HG03575 (cell line): ENCODE data around the gene RAB6B.

Experiments
- ATAC-seq: cut with Tn5 transposase; IDR thresholded peaks from one replicate; pipeline ENCODE4 v1.9.1; 2021; ENCODE audit not compliant: unreplicated experiment, insufficient number of reproducible peaks, low FRiP score; ENCODE audit errors: extremely low read depth

Gene RAB6B

GRCh38 chr3:133895208-133896001 is at the start of gene RAB6B:
Gene RAB6B, minus strand, starts transcription at chr3:133895882. Its CDS starts 416 bp downstream, at chr3:133895466.
- ATAC-seq: no peak

DNA sequence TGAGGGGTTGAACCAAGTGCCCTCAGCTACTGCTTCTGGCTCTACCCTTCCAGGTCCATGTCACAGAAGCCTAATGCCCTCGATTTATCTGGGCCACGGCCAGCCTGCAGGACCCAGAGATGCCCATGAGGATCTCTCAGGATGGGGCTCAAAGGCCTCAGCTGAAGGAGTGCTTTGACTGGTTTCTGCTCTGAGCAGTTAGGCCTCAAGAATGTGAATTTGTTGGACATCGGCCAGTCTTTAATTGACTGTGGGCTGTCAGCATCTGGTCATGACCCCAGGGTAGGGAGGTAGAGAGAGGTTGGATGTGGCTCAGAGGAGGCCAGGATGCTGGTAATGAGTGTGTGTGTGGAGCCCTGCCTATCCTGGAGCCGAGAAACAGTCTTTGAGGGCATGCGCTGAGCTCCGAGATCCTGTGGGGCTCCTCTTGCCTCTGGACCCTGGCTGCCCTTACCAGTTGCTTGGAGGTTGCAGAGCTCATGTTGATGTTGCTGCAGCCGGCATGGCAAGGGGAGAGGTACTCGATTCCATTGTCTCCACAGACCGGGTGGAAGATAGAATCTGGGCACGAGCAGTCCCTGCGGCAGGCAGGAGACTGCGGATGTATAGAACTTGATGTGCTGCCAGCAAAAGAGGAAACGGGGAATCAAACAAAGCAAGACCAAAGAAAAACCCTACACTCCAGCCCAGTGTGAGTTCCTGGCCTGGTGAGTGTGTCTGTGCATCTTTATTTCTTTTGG is 49.1 kb upstream of the RAB6B start:
- ATAC-seq: no peak

GRCh38 chr3:133944181-133944580 is 48.5 kb upstream of the RAB6B start:
- no peak for ATAC-seq

DNA sequence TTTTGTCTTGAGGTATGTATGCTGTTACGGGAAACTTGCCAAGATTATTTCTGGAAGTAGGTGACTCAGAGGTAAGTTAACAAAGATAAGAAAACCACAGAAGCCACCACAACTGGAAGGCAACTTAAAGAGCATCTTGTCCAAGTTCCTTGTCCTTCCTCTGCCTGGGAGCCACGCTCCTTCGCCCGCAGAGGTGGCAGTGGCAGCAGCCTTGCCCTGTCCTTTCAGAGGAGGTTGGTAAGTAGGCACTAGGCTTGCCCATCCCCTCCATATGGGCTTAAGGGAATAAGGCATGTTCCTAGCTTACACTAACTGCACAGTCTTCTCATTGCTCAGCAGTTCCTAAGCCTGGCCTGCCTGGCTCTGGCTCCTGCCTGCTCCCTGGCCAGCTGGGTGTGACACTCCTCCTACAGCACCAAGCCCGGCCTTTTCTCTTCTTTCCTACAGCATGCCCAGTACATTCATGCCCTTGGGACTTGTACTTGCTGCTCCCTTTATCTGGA is 48.0 kb upstream of the RAB6B start:
- no peak for ATAC-seq

DNA sequence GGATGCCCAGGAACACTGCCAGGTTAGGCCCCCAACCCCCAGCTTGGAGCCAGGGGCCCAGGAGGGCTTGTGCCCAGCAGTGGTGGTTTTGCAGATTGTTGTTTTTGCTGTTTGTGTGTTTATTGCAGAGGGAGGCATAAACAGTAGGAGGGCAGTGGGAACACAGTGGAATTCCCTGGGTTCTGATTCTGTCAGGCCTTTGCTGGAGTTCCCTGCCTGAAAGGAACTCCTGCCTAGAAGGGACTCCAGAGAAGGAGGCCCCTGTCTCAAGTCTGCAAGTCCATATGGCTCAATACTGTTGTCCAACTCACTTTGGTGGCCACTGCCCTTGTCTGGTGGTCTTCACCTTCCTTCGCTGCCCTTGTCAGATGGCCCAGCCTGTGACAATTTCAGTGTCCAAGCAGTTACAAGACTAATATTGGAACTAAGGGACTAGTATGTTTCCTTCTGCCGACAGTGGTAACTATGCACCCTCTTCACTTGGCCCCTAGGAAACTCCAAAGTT is 47.4 kb upstream of the RAB6B start:
- no peak for ATAC-seq

GRCh38 chr3:133941415-133941821 is 45.7 kb upstream of the RAB6B start:
- no peak for ATAC-seq

DNA sequence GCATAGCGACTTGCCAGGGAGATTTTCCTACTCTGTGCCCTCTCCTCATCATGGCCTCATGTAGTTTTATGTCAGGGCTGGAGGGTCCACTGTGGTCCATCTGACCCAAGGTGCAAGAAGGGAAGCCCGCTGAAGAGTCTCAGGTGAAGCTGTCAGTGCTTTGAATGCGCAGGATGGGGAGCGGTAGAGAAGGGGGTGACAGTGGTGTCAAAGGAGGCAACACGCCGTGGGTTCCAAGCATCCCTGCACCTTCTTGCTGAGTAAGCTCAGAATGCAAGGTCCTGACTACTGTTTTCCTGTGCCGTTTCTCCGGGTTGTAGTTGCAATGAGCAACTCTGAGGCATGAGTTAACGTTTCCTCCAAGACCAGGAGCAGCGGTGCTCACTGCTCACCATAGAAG is 44.9 kb upstream of the RAB6B start:
- no peak for ATAC-seq

- ATAC-seq: no peak
These were observed 43.8 kb upstream of the RAB6B start for GRCh38 chr3:133939463-133939835.

GRCh38 chr3:133938770-133939462 is 43.2 kb upstream of the RAB6B start:
- ATAC-seq: no peak

- ATAC-seq: no peak
These were observed 42.3 kb upstream of the RAB6B start for GRCh38 chr3:133937756-133938601.

- no peak for ATAC-seq
These were observed 41.5 kb upstream of the RAB6B start for GRCh38 chr3:133937061-133937686.

- ATAC-seq: no peak
These were observed 40.4 kb upstream of the RAB6B start for GRCh38 chr3:133935843-133936769.

DNA sequence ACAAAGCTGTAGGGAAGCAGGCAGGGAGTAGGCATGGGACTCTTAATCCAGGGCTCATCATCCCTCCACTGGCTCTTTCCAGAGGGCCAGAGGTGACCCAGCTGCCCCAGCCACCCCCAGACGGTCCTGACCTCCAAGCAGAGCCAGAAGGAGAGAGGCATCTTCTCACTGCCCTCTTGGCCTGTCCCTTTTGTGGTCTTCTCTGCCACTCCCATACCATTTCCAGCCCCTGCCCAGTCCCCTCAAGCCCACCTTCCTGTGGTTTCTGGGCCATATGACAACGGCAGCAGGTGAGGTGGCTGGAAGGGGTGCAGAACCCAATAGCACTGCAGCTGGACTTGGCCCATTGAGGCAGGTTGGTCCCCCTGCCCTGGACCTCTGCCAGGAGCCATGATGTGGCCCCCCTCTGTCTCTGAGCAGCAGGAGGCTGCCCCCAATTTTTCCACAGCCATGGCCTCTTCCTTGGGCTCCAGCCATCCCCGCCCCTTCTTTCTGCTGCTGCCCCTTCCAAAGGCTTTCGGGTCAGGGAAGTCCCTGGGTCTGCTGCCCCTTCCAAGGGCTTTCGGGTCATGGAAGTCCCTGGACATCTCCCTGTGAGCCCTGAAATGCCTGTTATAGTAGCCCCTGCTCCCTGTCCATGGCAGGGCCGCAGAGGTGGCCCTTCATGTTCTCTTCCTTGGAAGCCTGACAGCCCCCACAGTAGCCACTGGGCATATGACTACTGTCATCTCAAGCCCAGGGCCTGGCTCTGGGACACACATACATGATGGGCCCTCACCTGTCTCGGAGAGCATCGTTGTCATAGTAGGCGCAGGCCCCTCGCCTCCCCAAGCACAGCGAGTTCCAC is 39.5 kb upstream of the RAB6B start:
- ATAC-seq: no peak

DNA sequence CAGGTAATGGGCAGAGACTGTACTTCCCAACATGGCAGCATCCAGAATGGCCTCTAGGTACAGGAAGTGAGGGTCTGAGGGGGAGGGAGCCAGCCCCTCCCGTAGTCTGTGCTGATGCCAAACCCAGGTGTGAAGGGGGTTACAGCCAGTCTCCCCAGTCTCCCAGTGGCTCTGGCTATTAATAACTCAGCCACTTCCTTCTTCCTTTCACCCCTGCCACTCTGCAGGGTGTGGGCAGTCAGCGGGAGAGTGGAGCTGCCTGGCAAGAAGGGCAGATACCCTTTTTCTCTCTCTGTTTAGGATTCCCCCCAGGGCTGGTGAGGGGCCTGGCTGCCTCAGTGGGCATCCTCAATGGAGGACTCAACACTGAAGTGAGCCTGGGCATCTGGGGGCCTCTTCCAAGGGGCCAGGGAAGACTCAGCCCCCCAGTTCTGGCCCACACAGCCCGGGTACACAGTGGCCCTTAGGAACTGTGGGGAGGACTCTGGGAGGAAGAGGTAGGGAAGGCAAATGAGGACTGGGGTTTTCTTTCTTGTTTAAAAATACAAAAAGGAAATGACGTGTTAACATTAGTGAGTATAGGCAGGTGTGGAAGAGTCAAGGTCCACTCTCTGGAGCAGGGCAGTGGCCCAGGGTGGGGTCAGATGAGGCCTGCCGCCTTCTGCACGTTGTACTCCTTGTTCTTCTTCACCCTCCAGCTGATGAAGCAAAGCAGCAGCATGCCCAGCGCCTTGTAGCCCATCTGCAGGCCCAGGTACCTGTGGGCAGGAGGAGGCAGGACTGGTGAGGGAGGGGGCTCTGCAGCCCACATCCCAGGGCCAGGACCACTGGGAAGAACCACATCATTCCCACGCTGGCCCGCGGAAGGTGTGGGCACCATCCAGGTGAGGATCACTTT is 38.6 kb upstream of the RAB6B start:
- no peak for ATAC-seq
